Measurements from ENCODE around the gene ATG7. TPM values are rescaled to one million over a fixed set of nuclear protein-coding genes. Genes with fewer than 3 reads are reported as not detected.

ATG7 gene
- total and polyA plus RNA-seq, 9 donors, result 10.2 to 54.5 (median 37.4) TPM

GRCh38 chr3:11558411-11558903, 286.3 kb downstream of the ATG7 start:
- 30 to 39% (median 38%) methylated on average over 17 of the region's 17 CpGs for WGBS, 3 donors
- H3K4me1 ChIP-seq (ENCODE audit: insufficient read depth), result peaks cover 50% of the 10 kb centered on the region
- intact Hi-C loops (cut with DNase I), result no loop called here
- no peak for TF ChIP-seq EP300 (IDR thresholded peaks at IDR 0.05)
- TF ChIP-seq POLR2A (IDR thresholded peaks at IDR 0.05), result no peak
- TF ChIP-seq CTCF (IDR thresholded peaks at IDR 0.05), result no peak
- DNase-seq, result peak in 3 of 5 donors; percentile 50 to 63 (median 54)
- H3K9me3 ChIP-seq, result no peaks in the 10 kb centered on the region
- no peak overlapping the region for H3K4me3 ChIP-seq
- H3K27me3 ChIP-seq, result no peaks in the 10 kb centered on the region
- no peaks in the 10 kb centered on the region for H3K36me3 ChIP-seq
- H3K27ac ChIP-seq, result peak overlapping the region; percentile 37 to 44

- H3K4me1 ChIP-seq (ENCODE audit: insufficient read depth), result peaks cover 44% of the 10 kb centered on the region
- peak in 2 of 5 donors; percentile 37 to 44 for DNase-seq
- no peaks in the 10 kb centered on the region for H3K9me3 ChIP-seq
- peak overlapping the region; percentile 37 to 44 for H3K27ac ChIP-seq
- no peak overlapping the region for H3K4me3 ChIP-seq
- no peaks in the 10 kb centered on the region for H3K27me3 ChIP-seq
- TF ChIP-seq POLR2A (IDR thresholded peaks at IDR 0.05) (no peak), EP300 (IDR thresholded peaks at IDR 0.05) (no peak), CTCF (IDR thresholded peaks at IDR 0.05) (no peak)
- intact Hi-C loops (cut with DNase I), result no loop called here
- WGBS, 3 donors, result 85 to 88% (median 85%) methylated on average over 37 of the region's 37 CpGs
- H3K36me3 ChIP-seq, result no peaks in the 10 kb centered on the region
Observed at GRCh38 chr3:11558918-11559815, 287.0 kb downstream of the ATG7 start.

- DNase-seq, result peak in 2 of 5 donors; percentile 15 to 47
- H3K4me1 ChIP-seq (ENCODE audit: insufficient read depth), result peaks cover 36% of the 10 kb centered on the region
- intact Hi-C loops (cut with DNase I), result no loop called here
- no peak overlapping the region for H3K4me3 ChIP-seq
- WGBS, 3 donors, result 64 to 68% (median 66%) methylated on average over 15 of the region's 15 CpGs
- H3K27me3 ChIP-seq, result no peaks in the 10 kb centered on the region
- H3K36me3 ChIP-seq, result no peaks in the 10 kb centered on the region
- H3K27ac ChIP-seq, result peak overlapping the region in 1 of 2 donors; percentile 29
- no peaks in the 10 kb centered on the region for H3K9me3 ChIP-seq
- TF ChIP-seq EP300 (IDR thresholded peaks at IDR 0.05) (no peak), CTCF (IDR thresholded peaks at IDR 0.05) (no peak), POLR2A (IDR thresholded peaks at IDR 0.05) (no peak)
Observed at GRCh38 chr3:11559816-11560633, 287.8 kb downstream of the ATG7 start.

- no peak overlapping the region for H3K4me3 ChIP-seq
- H3K9me3 ChIP-seq, result no peaks in the 10 kb centered on the region
- H3K4me1 ChIP-seq (ENCODE audit: insufficient read depth), result peaks cover 30% of the 10 kb centered on the region
- no peaks in the 10 kb centered on the region for H3K27me3 ChIP-seq
- WGBS, 3 donors, result 72 to 76% (median 74%) methylated on average over 12 of the region's 12 CpGs
- DNase-seq, result peak in 1 of 5 donors; percentile 51
- H3K27ac ChIP-seq, result peak overlapping the region; percentile 51 to 54
- TF ChIP-seq EP300 (IDR thresholded peaks at IDR 0.05), result no peak
- no peak for TF ChIP-seq CTCF (IDR thresholded peaks at IDR 0.05)
- no peak for TF ChIP-seq POLR2A (IDR thresholded peaks at IDR 0.05)
- no peaks in the 10 kb centered on the region for H3K36me3 ChIP-seq
- intact Hi-C loops (cut with DNase I), result no loop called here
Observed at GRCh38 chr3:11560746-11561145, 288.5 kb downstream of the ATG7 start.
